Astrocyte (in vitro differentiated cells and primary cell): Measurements from ENCODE around the gene C1orf159. TPM values are rescaled to one million over a fixed set of nuclear protein-coding genes. Genes with fewer than 3 reads are reported as not detected.
A peak's percentile ranks its signal among the peaks of the same experiment; 100 is the strongest.
"Not testable (repeated sequence)": the region's sequence is repeated elsewhere in the genome, so short reads cannot be mapped to it uniquely, and the experiment has no call there.

Source experiments
- DNase-seq: peaks from one replicate; pipeline ENCODE4 v3.0.0-alpha.2; 2010; ENCODE audit warnings: low read depth
- FAIRE-seq: peaks from 2 replicates; lab custom pipeline; 2011; peaks lifted over from hg19 to GRCh38; lab: Jason Lieb, UNC
- H2AFZ ChIP-seq: 2 replicates; pipeline ENCODE4 v1.6.0; 2012; ENCODE audit warnings: low read depth, low read length, inconsistent platforms
- H3K27ac ChIP-seq: 2 replicates; pipeline ENCODE4 v1.5.1; 2011; ENCODE audit warnings: low read depth, low read length, inconsistent platforms
- H3K27me3 ChIP-seq: 2 replicates; pipeline ENCODE4 v1.6.0; 2011; ENCODE audit warnings: low read length, inconsistent platforms; ENCODE audit not compliant: insufficient read depth
- H3K36me3 ChIP-seq: 2 replicates; pipeline ENCODE4 v1.5.1; 2011; ENCODE audit warnings: low read length, inconsistent platforms; ENCODE audit not compliant: insufficient read depth
- H3K4me1 ChIP-seq: 2 replicates; pipeline ENCODE4 v1.5.1; 2011; ENCODE audit warnings: low read length, inconsistent platforms; ENCODE audit not compliant: insufficient read depth
- H3K4me2 ChIP-seq: 2 replicates; pipeline ENCODE4 v1.6.0; 2012; ENCODE audit warnings: low read length, inconsistent platforms
- H3K4me3 ChIP-seq: 2 replicates; pipeline ENCODE4 v1.5.1; 2011; ENCODE audit warnings: low read depth, mild to moderate bottlenecking, low read length, inconsistent platforms; ENCODE audit not compliant: insufficient read depth
- H3K79me2 ChIP-seq: 2 replicates; pipeline ENCODE4 v1.6.0; 2012; ENCODE audit warnings: mild to moderate bottlenecking, low read length, inconsistent platforms; ENCODE audit not compliant: insufficient read depth
- H3K9ac ChIP-seq: 2 replicates; pipeline ENCODE4 v1.6.0; 2012; ENCODE audit warnings: mild to moderate bottlenecking, low read length, inconsistent platforms
- H3K9me3 ChIP-seq: 2 replicates; pipeline ENCODE4 v1.5.1; 2012; ENCODE audit warnings: low read depth, mild to moderate bottlenecking, low read length, inconsistent platforms; ENCODE audit not compliant: insufficient read depth
- H4K20me1 ChIP-seq: 2 replicates; pipeline ENCODE4 v1.6.0; 2012; ENCODE audit warnings: low read length, inconsistent platforms; ENCODE audit not compliant: insufficient read depth
- H3K27ac Mint-ChIP-seq: one replicate; pipeline ENCODE4 v1.8.0; 2021; ENCODE audit warnings: mild to moderate bottlenecking, mixed read lengths; ENCODE audit not compliant: unreplicated experiment
- H3K27me3 Mint-ChIP-seq: one replicate; pipeline ENCODE4 v1.8.0; 2021; ENCODE audit warnings: low read depth, mixed read lengths; ENCODE audit not compliant: unreplicated experiment
- H3K36me3 Mint-ChIP-seq: one replicate; pipeline ENCODE4 v1.8.0; 2021; ENCODE audit warnings: low read depth, mixed read lengths; ENCODE audit not compliant: unreplicated experiment
- H3K4me1 Mint-ChIP-seq: one replicate; pipeline ENCODE4 v1.8.0; 2021; ENCODE audit warnings: low read depth, mixed read lengths; ENCODE audit not compliant: unreplicated experiment
- H3K4me3 Mint-ChIP-seq: one replicate; pipeline ENCODE4 v1.8.0; 2021; ENCODE audit warnings: mild to moderate bottlenecking, moderate library complexity, mixed read lengths; ENCODE audit not compliant: unreplicated experiment
- H3K9me3 Mint-ChIP-seq: one replicate; pipeline ENCODE4 v1.8.0; 2021; ENCODE audit warnings: mild to moderate bottlenecking, mixed read lengths; ENCODE audit not compliant: unreplicated experiment
- EZH2 ChIP-seq: IDR thresholded peaks from 2 replicates; pipeline ENCODE4 v1.6.1; 2012; ENCODE audit warnings: mild to moderate bottlenecking, low read length, inconsistent platforms; ENCODE audit not compliant: insufficient read depth
- total RNA-seq: library from RNA; stranded (reverse); gene quantifications from 2 replicates; pipeline ENCODE4 v1.2.1, GENCODE V29; 2021
- TF ChIP-seq, protein P1 (sequence below): IDR thresholded peaks from 2 replicates; pipeline ENCODE4 v1.5.1; 2011; ENCODE audit warnings: low read depth, mild to moderate bottlenecking, inconsistent platforms, low read length, moderate library complexity; ENCODE audit not compliant: insufficient read depth

C1orf159 gene
- total RNA-seq, 1 donor from 2014 or later = 13.9 TPM

DNA sequence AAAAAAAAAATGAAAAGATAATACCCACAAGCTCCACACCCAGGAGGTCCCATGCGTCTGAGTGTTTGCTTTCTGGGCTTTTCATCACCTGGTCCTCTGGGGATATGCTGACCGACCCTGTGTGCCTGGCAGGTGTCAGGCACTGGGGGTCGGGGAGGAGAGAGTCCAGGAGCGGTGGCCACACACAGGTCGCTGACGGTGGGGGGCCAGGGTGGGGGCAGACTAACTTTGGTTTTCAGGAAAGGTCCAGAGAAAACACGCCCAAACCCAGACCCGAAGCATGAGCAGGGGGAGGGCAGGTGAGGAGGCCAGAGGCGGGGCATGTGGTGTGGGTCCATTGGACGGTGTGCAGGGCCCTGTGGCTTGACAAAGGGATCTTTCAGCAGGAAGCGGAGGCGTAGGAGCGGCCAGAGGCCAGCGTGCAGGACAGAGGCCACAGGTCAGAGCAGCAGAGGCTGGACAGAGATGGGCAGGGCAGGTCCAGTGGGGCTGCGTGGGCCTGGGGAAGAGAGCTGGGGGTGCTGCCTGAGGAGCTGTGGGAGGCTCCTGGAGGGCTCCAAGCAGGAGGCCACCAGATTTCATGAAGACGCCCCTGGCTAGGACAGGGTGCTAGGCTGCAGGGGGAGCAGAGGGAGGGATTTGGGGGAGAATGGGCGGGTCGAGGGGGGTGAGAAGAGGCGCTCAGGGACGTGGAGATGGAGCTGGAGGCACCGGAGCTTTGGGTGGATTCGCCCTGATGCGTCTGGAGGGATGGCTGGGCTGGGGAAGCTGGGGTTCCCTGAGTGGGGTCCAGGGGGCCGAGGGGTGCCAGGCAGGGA, 57.6 kb downstream of the C1orf159 start:
- Mint-ChIP-seq H3K4me1 (peaks cover 3% of the 10 kb centered on the region), H3K9me3 (no peaks in the 10 kb centered on the region), H3K27ac (peak overlapping the region; percentile 66), H3K36me3 (peaks cover 3% of the 10 kb centered on the region), H3K4me3 (peak overlapping the region; percentile 79), H3K27me3 (peaks cover 4% of the 10 kb centered on the region)
- no peak overlapping the region for H3K27ac ChIP-seq
- FAIRE-seq = no peak
- H3K4me3 ChIP-seq = no peak overlapping the region
- H3K9me3 ChIP-seq = no peaks in the 10 kb centered on the region
- no peak overlapping the region for H2AFZ ChIP-seq
- no peak for DNase-seq
- peaks cover 33% of the 10 kb centered on the region for H4K20me1 ChIP-seq
- H3K4me2 ChIP-seq = peak overlapping the region; percentile 91
- no peaks in the 10 kb centered on the region for H3K36me3 ChIP-seq
- no peak for TF ChIP-seq EZH2
- TF ChIP-seq, protein P1, sequence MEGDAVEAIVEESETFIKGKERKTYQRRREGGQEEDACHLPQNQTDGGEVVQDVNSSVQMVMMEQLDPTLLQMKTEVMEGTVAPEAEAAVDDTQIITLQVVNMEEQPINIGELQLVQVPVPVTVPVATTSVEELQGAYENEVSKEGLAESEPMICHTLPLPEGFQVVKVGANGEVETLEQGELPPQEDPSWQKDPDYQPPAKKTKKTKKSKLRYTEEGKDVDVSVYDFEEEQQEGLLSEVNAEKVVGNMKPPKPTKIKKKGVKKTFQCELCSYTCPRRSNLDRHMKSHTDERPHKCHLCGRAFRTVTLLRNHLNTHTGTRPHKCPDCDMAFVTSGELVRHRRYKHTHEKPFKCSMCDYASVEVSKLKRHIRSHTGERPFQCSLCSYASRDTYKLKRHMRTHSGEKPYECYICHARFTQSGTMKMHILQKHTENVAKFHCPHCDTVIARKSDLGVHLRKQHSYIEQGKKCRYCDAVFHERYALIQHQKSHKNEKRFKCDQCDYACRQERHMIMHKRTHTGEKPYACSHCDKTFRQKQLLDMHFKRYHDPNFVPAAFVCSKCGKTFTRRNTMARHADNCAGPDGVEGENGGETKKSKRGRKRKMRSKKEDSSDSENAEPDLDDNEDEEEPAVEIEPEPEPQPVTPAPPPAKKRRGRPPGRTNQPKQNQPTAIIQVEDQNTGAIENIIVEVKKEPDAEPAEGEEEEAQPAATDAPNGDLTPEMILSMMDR = no peak
- no peaks in the 10 kb centered on the region for H3K27me3 ChIP-seq
- H3K9ac ChIP-seq = no peak overlapping the region
- H3K79me2 ChIP-seq = no peaks in the 10 kb centered on the region
- H3K4me1 ChIP-seq = peaks cover 14% of the 10 kb centered on the region

DNA sequence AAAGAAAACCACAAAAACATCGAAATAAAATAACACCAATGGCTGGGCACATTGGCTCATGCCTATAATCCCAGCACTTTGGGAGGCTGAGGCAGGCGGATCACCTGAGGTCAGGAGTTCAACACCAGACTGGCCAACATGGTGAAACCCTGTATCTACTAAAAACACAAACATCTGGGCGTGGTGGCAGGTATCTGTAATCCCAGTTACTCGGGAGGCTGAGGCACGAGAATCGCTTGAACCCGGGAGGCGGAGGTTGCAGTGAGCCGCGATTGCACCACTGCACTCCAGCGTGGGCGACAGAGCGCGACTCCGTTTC, 58.2 kb downstream of the C1orf159 start:
- Mint-ChIP-seq H3K27ac (peak overlapping the region; percentile 18), H3K4me3 (peak overlapping the region; percentile 64)
- not testable (repeated sequence) for H3K36me3 ChIP-seq, H2AFZ ChIP-seq, H3K9ac ChIP-seq, H3K4me1 ChIP-seq, H3K27ac ChIP-seq, H3K4me3 ChIP-seq, H3K27me3 ChIP-seq, H3K9me3 ChIP-seq, H3K36me3 Mint-ChIP-seq, H3K79me2 ChIP-seq, H3K9me3 Mint-ChIP-seq, H3K27me3 Mint-ChIP-seq, H3K4me2 ChIP-seq, DNase-seq, H3K4me1 Mint-ChIP-seq, FAIRE-seq
- peaks cover 39% of the 10 kb centered on the region for H4K20me1 ChIP-seq

DNA sequence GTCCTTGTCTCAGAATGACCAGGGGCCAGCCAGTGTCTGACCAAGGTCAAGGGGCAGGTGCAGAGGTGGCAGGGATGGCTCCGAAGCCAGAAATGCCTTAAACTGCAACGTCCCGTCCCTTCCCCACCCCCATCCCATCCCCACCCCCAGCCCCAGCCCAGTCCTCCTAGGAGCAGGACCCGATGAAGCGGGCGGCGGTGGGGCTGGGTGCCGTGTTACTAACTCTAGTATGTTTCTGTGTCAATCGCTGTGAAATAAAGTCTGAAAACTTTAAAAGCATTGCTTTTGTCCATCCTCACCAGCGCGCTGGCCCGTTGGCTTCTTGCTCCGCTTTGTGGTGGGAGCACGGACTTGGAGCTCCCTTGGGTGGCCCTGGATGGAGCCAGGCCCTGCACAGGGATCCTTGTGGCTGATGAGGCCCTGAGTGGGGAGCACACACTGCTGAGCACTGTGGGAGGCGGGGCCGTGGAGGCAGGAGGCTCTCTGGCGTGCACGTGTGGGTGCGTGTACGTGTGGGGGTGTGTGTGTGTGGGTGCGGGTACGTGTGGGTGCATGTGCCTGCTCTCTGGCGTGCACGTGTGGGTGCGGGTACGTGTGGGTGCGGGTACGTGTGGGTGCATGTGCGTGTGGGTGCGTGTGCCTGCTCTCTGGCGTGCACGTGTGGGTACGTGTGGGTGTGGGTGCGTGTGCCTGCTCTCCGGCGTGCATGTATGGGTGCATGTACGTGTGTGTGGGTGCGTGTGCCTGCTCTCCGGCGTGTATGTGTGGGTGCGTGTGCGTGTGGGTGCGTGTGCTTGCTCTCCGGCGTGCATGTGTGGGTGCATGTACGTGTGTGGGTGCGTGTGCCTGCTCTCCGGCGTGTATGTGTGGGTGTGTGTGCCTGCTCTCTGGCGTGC, 59.8 kb downstream of the C1orf159 start:
- H4K20me1 ChIP-seq = peaks cover 53% of the 10 kb centered on the region
- peaks cover 5% of the 10 kb centered on the region for H3K4me1 ChIP-seq
- H2AFZ ChIP-seq = no peak overlapping the region
- no peaks in the 10 kb centered on the region for H3K9me3 ChIP-seq
- peak overlapping the region; percentile 86 for H3K27ac Mint-ChIP-seq
- no peaks in the 10 kb centered on the region for H3K27me3 ChIP-seq
- H3K4me2 ChIP-seq = no peak overlapping the region
- no peak overlapping the region for H3K9ac ChIP-seq
- H3K4me3 Mint-ChIP-seq = no peak overlapping the region
- no peaks in the 10 kb centered on the region for H3K9me3 Mint-ChIP-seq
- H3K36me3 Mint-ChIP-seq = peaks cover 12% of the 10 kb centered on the region
- no peak overlapping the region for H3K4me3 ChIP-seq
- H3K27ac ChIP-seq = no peak overlapping the region
- peaks cover 3% of the 10 kb centered on the region for H3K4me1 Mint-ChIP-seq
- H3K27me3 Mint-ChIP-seq = peaks cover 3% of the 10 kb centered on the region
- DNase-seq (no peak), FAIRE-seq (no peak)
- no peak for TF ChIP-seq EZH2
- TF ChIP-seq, protein P1 = no peak
- no peaks in the 10 kb centered on the region for H3K79me2 ChIP-seq
- peaks cover 7% of the 10 kb centered on the region for H3K36me3 ChIP-seq
